Parathyroid adenoma (tissue), 2 donors: Measurements from ENCODE around the gene PTGS2.

Source experiments
- H2AFZ ChIP-seq: fragments of 300-600 bp; sonication (generic); one replicate; pipeline ENCODE4 v1.7.0; 2017; ENCODE audit warnings: antibody characterized with exemption, mild to moderate bottlenecking
- H3K27ac ChIP-seq: fragments of 300-600 bp; sonication (generic); one replicate; pipeline ENCODE4 v1.7.0; 2017
- H3K27me3 ChIP-seq: fragments of 300-600 bp; sonication (generic); one replicate; pipeline ENCODE4 v1.7.0; 2017; ENCODE audit warnings: low read length; ENCODE audit not compliant: control insufficient read depth, insufficient read depth
- H3K36me3 ChIP-seq: fragments of 300-600 bp; sonication (generic); one replicate; pipeline ENCODE4 v1.7.0; 2017; ENCODE audit warnings: low read length; ENCODE audit not compliant: control insufficient read depth, insufficient read depth
- H3K4me1 ChIP-seq: fragments of 300-600 bp; sonication (generic); one replicate; pipeline ENCODE4 v1.7.0; 2017; ENCODE audit warnings: control low read depth
- H3K4me2 ChIP-seq: fragments of 300-600 bp; sonication (generic); one replicate; pipeline ENCODE4 v1.7.0; 2017; ENCODE audit warnings: low read length
- H3K4me3 ChIP-seq: fragments of 300-600 bp; sonication (generic); one replicate; pipeline ENCODE4 v1.7.0; 2017; ENCODE audit warnings: low read depth, low read length
- H3K79me2 ChIP-seq: fragments of 300-600 bp; sonication (generic); one replicate; pipeline ENCODE4 v1.7.0; 2017; ENCODE audit warnings: control low read depth
- H3K9ac ChIP-seq: fragments of 300-600 bp; sonication (generic); one replicate; pipeline ENCODE4 v1.7.0; 2017; ENCODE audit warnings: mild to moderate bottlenecking
- H3K9me3 ChIP-seq: fragments of 300-600 bp; sonication (generic); one replicate; pipeline ENCODE4 v1.7.0; 2017; ENCODE audit warnings: low read length; ENCODE audit not compliant: control insufficient read depth
- CTCF ChIP-seq: fragments of 300-600 bp; sonication (generic); IDR thresholded peaks from one replicate; pipeline ENCODE4 v1.7.0; 2017; ENCODE audit warnings: antibody characterized with exemption, mild to moderate bottlenecking
- donor health status: primary hyperparathyroidism.

Gene PTGS2

GRCh38 chr1:186636786-186637185, 43.4 kb downstream of the PTGS2 start:
- Histone ChIP-seq H2AFZ (no peak overlapping the region), H3K4me1 (no peaks in the 10 kb centered on the region), H3K9me3 (no peaks in the 10 kb centered on the region), H3K4me3 (no peak overlapping the region), H3K27ac (no peak overlapping the region), H3K9ac (no peak overlapping the region), H3K79me2 (no peaks in the 10 kb centered on the region), H3K36me3 (no peaks in the 10 kb centered on the region), H3K27me3 (no peaks in the 10 kb centered on the region), H3K4me2 (no peak overlapping the region)
- TF ChIP-seq CTCF = no peak

DNA sequence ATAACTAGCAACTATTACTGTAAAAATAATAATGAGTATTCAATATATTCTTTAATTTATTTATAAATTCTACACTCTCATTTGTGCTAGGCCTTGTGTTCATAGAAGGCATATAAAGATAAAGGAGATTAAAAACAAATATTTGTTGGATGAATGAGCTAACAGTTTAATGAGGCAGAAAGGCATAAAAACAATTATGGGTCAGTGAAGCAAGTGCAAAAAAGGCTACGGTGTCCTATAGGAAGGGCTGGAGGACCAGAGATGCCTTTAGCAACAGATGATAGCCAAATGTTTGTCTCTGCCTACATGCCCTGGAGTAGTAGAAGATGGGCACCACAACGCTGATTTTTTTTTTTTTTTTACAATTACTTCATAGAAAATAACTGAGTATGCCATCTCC, 45.7 kb downstream of the PTGS2 start:
- Histone ChIP-seq H3K36me3 (no peaks in the 10 kb centered on the region), H3K27me3 (no peaks in the 10 kb centered on the region), H3K4me2 (no peak overlapping the region), H2AFZ (no peak overlapping the region), H3K9me3 (no peaks in the 10 kb centered on the region), H3K4me1 (no peaks in the 10 kb centered on the region), H3K9ac (no peak overlapping the region), H3K27ac (no peak overlapping the region), H3K4me3 (no peak overlapping the region), H3K79me2 (no peaks in the 10 kb centered on the region)
- TF ChIP-seq CTCF = no peak

DNA sequence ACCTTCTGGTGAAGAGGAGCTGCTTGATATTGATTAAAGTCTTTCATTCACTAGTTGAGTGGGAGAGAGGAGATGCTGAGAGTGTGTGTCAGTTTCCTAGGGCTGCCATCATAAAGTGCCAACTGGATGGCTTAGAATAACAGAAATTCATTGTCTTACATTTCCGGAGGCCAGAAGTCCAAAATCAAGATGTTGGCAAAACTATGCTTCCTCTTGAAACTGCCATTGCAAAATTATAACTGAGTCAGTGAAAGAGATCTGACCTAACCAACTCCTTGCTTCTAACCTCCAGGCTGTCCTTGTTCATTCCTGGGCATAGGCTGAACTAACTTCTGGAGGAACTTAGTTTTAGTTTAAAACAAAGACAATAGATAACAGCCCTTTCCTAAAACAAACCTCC, 47.1 kb downstream of the PTGS2 start:
- H2AFZ ChIP-seq = no peak overlapping the region
- H3K9ac ChIP-seq = no peak overlapping the region
- H3K4me3 ChIP-seq = no peak overlapping the region
- H3K36me3 ChIP-seq = no peaks in the 10 kb centered on the region
- no peak overlapping the region for H3K27ac ChIP-seq
- no peaks in the 10 kb centered on the region for H3K9me3 ChIP-seq
- no peaks in the 10 kb centered on the region for H3K27me3 ChIP-seq
- no peaks in the 10 kb centered on the region for H3K4me1 ChIP-seq
- no peak overlapping the region for H3K4me2 ChIP-seq
- H3K79me2 ChIP-seq = no peaks in the 10 kb centered on the region
- TF ChIP-seq CTCF = no peak

GRCh38 chr1:186629341-186629740, 50.9 kb downstream of the PTGS2 start:
- no peak for TF ChIP-seq CTCF
- Histone ChIP-seq H3K27ac (no peak overlapping the region), H3K79me2 (no peaks in the 10 kb centered on the region), H3K4me3 (no peak overlapping the region), H3K27me3 (no peaks in the 10 kb centered on the region), H3K36me3 (no peaks in the 10 kb centered on the region), H3K4me2 (no peak overlapping the region), H3K4me1 (no peaks in the 10 kb centered on the region), H2AFZ (no peak overlapping the region), H3K9me3 (no peaks in the 10 kb centered on the region), H3K9ac (no peak overlapping the region)

- Histone ChIP-seq H2AFZ (no peak overlapping the region), H3K4me1 (no peaks in the 10 kb centered on the region), H3K4me3 (no peak overlapping the region), H3K9ac (no peak overlapping the region), H3K27me3 (no peaks in the 10 kb centered on the region), H3K9me3 (no peaks in the 10 kb centered on the region), H3K79me2 (no peaks in the 10 kb centered on the region), H3K4me2 (no peak overlapping the region), H3K36me3 (no peaks in the 10 kb centered on the region), H3K27ac (no peak overlapping the region)
- no peak for TF ChIP-seq CTCF
Observed at GRCh38 chr1:186628910-186629309, 51.3 kb downstream of the PTGS2 start.
